ENCODE results near the gene FNIP1. TPM values are rescaled to one million over a fixed set of nuclear protein-coding genes. Genes with fewer than 3 reads are reported as not detected.

The FNIP1 gene
- total RNA-seq, 1 donor from 2014 or later: 29.5 TPM

GRCh38 chr5:131776450-131776849, 20.4 kb downstream of the FNIP1 start:
- Histone ChIP-seq H3K36me3 (no peaks in the 10 kb centered on the region), H3K27ac (no peak overlapping the region), H3K4me1 (peaks cover 70% of the 10 kb centered on the region), H3K9me3 (no peaks in the 10 kb centered on the region), H3K4me3 (no peak overlapping the region), H3K27me3 (no peaks in the 10 kb centered on the region)
- no peak for DNase-seq (ENCODE audit: extremely low spot score in 2 of 2)
- intact Hi-C loops (cut with DNase I): no loop called here
- TF ChIP-seq CTCF (IDR thresholded peaks at IDR 0.05) (no peak), POLR2AphosphoS5 (IDR thresholded peaks at IDR 0.05; ENCODE audit: insufficient read depth in 1 of 2, low read depth in 1 of 2) (no peak), POLR2A (IDR thresholded peaks at IDR 0.05) (no peak)

GRCh38 chr5:131774652-131775367, 22.0 kb downstream of the FNIP1 start:
- Histone ChIP-seq H3K9me3 (no peaks in the 10 kb centered on the region), H3K27me3 (no peaks in the 10 kb centered on the region), H3K27ac (no peak overlapping the region), H3K4me3 (no peak overlapping the region), H3K4me1 (peaks cover 67% of the 10 kb centered on the region), H3K36me3 (no peaks in the 10 kb centered on the region)
- no peak for DNase-seq (ENCODE audit: extremely low spot score in 2 of 2)
- TF ChIP-seq CTCF (IDR thresholded peaks at IDR 0.05) (no peak), POLR2A (IDR thresholded peaks at IDR 0.05) (no peak), POLR2AphosphoS5 (IDR thresholded peaks at IDR 0.05; ENCODE audit: insufficient read depth in 1 of 2, low read depth in 1 of 2) (no peak)
- intact Hi-C loops (cut with DNase I): no loop called here

- no peaks in the 10 kb centered on the region for H3K36me3 ChIP-seq
- no peaks in the 10 kb centered on the region for H3K27me3 ChIP-seq
- H3K4me1 ChIP-seq: peaks cover 73% of the 10 kb centered on the region
- no peak for DNase-seq (ENCODE audit: extremely low spot score in 2 of 2)
- H3K9me3 ChIP-seq: no peaks in the 10 kb centered on the region
- H3K4me3 ChIP-seq: no peak overlapping the region
- no peak overlapping the region for H3K27ac ChIP-seq
- intact Hi-C loops (cut with DNase I): no loop called here
- TF ChIP-seq POLR2AphosphoS5 (IDR thresholded peaks at IDR 0.05; ENCODE audit: insufficient read depth in 1 of 2, low read depth in 1 of 2) (no peak), POLR2A (IDR thresholded peaks at IDR 0.05) (no peak), CTCF (IDR thresholded peaks at IDR 0.05) (no peak)
Observed at GRCh38 chr5:131773805-131774204, 23.0 kb downstream of the FNIP1 start.

GRCh38 chr5:131771692-131772091, 25.1 kb downstream of the FNIP1 start:
- Histone ChIP-seq H3K9me3 (no peaks in the 10 kb centered on the region), H3K36me3 (no peaks in the 10 kb centered on the region), H3K4me3 (no peak overlapping the region), H3K4me1 (peaks cover 64% of the 10 kb centered on the region), H3K27me3 (no peaks in the 10 kb centered on the region), H3K27ac (no peak overlapping the region)
- no peak for TF ChIP-seq POLR2AphosphoS5 (IDR thresholded peaks at IDR 0.05; ENCODE audit: insufficient read depth in 1 of 2, low read depth in 1 of 2)
- no peak for TF ChIP-seq CTCF (IDR thresholded peaks at IDR 0.05)
- no peak for TF ChIP-seq POLR2A (IDR thresholded peaks at IDR 0.05)
- no peak for DNase-seq (ENCODE audit: extremely low spot score in 2 of 2)
- intact Hi-C loops (cut with DNase I): no loop called here

GRCh38 chr5:131769961-131770360, 26.9 kb downstream of the FNIP1 start:
- Histone ChIP-seq H3K27ac (no peak overlapping the region), H3K27me3 (no peaks in the 10 kb centered on the region), H3K4me3 (no peak overlapping the region), H3K9me3 (no peaks in the 10 kb centered on the region), H3K4me1 (peaks cover 66% of the 10 kb centered on the region), H3K36me3 (no peaks in the 10 kb centered on the region)
- TF ChIP-seq CTCF (IDR thresholded peaks at IDR 0.05) (no peak), POLR2A (IDR thresholded peaks at IDR 0.05) (no peak), POLR2AphosphoS5 (IDR thresholded peaks at IDR 0.05; ENCODE audit: insufficient read depth in 1 of 2, low read depth in 1 of 2) (no peak)
- intact Hi-C loops (cut with DNase I): no loop called here
- DNase-seq (ENCODE audit: extremely low spot score in 2 of 2): no peak

All from vagina (tissue), 2 donors.